ENCODE measurements around the gene SLC38A5.

DNA sequence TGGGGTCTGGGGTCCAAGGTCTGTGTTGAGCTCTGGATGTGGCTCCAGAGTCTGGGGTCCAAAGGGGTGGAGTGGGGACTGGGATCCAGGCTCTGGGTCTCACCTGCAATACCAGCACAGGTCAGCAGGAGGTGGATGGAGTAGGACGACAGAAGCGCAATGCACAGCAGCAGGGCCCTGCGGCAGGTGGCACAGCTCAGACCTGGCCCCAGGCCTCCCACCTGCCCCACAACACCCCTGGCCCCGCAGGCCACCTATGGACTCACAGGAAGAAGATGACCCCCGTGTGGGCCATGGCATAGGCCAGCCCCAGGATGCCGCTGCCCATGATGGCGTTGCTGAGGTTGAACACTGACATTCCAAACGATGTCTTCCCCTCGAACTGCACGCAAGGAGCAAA, 3.4 kb downstream of the SLC38A5 start:
- TF ChIP-seq, protein P1, sequence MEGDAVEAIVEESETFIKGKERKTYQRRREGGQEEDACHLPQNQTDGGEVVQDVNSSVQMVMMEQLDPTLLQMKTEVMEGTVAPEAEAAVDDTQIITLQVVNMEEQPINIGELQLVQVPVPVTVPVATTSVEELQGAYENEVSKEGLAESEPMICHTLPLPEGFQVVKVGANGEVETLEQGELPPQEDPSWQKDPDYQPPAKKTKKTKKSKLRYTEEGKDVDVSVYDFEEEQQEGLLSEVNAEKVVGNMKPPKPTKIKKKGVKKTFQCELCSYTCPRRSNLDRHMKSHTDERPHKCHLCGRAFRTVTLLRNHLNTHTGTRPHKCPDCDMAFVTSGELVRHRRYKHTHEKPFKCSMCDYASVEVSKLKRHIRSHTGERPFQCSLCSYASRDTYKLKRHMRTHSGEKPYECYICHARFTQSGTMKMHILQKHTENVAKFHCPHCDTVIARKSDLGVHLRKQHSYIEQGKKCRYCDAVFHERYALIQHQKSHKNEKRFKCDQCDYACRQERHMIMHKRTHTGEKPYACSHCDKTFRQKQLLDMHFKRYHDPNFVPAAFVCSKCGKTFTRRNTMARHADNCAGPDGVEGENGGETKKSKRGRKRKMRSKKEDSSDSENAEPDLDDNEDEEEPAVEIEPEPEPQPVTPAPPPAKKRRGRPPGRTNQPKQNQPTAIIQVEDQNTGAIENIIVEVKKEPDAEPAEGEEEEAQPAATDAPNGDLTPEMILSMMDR (IDR thresholded peaks at IDR 0.05) = no peak
- TF ChIP-seq POLR2AphosphoS5 (IDR thresholded peaks at IDR 0.05) = no peak

Data from esophagus muscularis mucosa (tissue), 3 donors.